ENCODE measurements around the gene MYO5B.

DNA sequence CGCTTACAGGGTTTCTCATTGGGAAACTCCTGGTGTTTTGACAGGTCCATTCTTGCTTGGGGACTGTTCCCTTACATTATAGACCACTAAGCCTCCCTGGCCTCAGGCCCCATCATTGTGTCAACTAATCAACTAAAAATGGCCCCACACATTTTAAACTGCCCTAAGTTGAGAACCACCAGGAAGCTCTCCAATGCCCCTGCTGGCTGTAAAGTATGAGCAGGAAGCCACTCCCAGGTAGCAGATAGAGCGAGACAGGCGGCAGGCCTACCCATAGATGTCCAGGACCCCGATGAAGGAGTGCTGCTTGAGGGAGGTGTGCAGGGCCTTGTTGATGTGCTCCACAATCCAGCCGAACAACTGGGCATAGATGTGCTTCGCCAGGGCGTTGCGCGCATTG, 220.9 kb downstream of the MYO5B start:
- TF ChIP-seq TAF1 (IDR thresholded peaks at IDR 0.05; ENCODE audit: borderline replicate concordance, low read depth, low read length) (no peak), CBX3 (IDR thresholded peaks at IDR 0.05; ENCODE audit: borderline replicate concordance, low read depth) (no peak), NR2C1 (IDR thresholded peaks at IDR 0.05) (no peak), EZH2 (IDR thresholded peaks at IDR 0.05; ENCODE audit: borderline replicate concordance, control insufficient read depth, low read depth, low read length) (no peak), EP300 (IDR thresholded peaks at IDR 0.05; ENCODE audit: borderline replicate concordance in 1 of 2, control insufficient read depth in 1 of 2, low read depth in 2 of 2, low read length in 2 of 2) (no peak)
- TF ChIP-seq, protein P1, sequence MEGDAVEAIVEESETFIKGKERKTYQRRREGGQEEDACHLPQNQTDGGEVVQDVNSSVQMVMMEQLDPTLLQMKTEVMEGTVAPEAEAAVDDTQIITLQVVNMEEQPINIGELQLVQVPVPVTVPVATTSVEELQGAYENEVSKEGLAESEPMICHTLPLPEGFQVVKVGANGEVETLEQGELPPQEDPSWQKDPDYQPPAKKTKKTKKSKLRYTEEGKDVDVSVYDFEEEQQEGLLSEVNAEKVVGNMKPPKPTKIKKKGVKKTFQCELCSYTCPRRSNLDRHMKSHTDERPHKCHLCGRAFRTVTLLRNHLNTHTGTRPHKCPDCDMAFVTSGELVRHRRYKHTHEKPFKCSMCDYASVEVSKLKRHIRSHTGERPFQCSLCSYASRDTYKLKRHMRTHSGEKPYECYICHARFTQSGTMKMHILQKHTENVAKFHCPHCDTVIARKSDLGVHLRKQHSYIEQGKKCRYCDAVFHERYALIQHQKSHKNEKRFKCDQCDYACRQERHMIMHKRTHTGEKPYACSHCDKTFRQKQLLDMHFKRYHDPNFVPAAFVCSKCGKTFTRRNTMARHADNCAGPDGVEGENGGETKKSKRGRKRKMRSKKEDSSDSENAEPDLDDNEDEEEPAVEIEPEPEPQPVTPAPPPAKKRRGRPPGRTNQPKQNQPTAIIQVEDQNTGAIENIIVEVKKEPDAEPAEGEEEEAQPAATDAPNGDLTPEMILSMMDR (IDR thresholded peaks at IDR 0.05 in 2 of 3, conservative IDR thresholded peaks at IDR 0.05 in 1 of 3; ENCODE audit: control insufficient read depth in 2 of 3, extremely low read depth in 1 of 3, insufficient read depth in 1 of 3, low read depth in 3 of 3, low read length in 3 of 3): no peak
- TF ChIP-seq, protein P2, sequence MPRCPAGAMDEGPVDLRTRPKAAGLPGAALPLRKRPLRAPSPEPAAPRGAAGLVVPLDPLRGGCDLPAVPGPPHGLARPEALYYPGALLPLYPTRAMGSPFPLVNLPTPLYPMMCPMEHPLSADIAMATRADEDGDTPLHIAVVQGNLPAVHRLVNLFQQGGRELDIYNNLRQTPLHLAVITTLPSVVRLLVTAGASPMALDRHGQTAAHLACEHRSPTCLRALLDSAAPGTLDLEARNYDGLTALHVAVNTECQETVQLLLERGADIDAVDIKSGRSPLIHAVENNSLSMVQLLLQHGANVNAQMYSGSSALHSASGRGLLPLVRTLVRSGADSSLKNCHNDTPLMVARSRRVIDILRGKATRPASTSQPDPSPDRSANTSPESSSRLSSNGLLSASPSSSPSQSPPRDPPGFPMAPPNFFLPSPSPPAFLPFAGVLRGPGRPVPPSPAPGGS (IDR thresholded peaks at IDR 0.05; ENCODE audit: borderline replicate concordance, insufficient read depth, low read depth, low read length, poor library complexity, severe bottlenecking): no peak
